MM.1S (cell line): ENCODE results near the gene ISG20.

Experiments used
- EZH2 ChIP-seq: fragments of 300-600 bp; sonication (generic); optimal IDR thresholded peaks from 2 replicates; pipeline ENCODE3; 2017; ENCODE audit warnings: low read depth, mild to moderate bottlenecking, antibody characterized with exemption, low read length, mixed read lengths
- TF ChIP-seq, protein P1 (sequence below): fragments of 300-600 bp; sonication (generic); IDR thresholded peaks from 2 replicates; pipeline ENCODE4 v1.5.1; 2016; ENCODE audit warnings: antibody characterized with exemption, low read length, mixed read lengths

DNA sequence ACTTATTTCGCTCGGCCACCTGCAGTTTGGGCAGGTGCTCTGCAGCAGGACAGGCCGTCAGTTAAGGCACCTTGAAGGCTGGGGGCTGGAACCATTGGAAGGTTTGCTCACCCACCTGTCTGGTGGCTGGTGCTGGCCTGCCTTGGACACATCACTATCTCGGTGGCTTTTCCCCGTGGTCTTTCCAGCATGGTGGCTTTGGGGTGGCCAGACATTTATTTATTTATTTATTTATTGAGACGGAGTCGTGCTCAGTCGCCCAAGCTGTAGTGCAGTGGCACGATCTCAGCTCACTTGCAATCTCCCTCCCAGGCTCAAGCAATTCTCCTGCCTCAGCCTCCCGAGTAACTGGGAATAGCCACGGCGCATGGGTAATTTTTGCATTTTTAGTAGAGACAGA lies 11.7 kb downstream of the ISG20 start:
- TF ChIP-seq, protein P1, sequence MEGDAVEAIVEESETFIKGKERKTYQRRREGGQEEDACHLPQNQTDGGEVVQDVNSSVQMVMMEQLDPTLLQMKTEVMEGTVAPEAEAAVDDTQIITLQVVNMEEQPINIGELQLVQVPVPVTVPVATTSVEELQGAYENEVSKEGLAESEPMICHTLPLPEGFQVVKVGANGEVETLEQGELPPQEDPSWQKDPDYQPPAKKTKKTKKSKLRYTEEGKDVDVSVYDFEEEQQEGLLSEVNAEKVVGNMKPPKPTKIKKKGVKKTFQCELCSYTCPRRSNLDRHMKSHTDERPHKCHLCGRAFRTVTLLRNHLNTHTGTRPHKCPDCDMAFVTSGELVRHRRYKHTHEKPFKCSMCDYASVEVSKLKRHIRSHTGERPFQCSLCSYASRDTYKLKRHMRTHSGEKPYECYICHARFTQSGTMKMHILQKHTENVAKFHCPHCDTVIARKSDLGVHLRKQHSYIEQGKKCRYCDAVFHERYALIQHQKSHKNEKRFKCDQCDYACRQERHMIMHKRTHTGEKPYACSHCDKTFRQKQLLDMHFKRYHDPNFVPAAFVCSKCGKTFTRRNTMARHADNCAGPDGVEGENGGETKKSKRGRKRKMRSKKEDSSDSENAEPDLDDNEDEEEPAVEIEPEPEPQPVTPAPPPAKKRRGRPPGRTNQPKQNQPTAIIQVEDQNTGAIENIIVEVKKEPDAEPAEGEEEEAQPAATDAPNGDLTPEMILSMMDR: no peak
- TF ChIP-seq EZH2: no peak
